ENCODE data around the gene RPL13. TPM values are rescaled to one million over a fixed set of nuclear protein-coding genes. Genes with fewer than 3 reads are reported as not detected.

The RPL13 gene
- total and polyA plus RNA-seq, 2 of the 13 experiments (the other 11 are each of a cell fraction or from before 2014, with no cell fraction given) = 2,988 to 4,411 TPM

DNA sequence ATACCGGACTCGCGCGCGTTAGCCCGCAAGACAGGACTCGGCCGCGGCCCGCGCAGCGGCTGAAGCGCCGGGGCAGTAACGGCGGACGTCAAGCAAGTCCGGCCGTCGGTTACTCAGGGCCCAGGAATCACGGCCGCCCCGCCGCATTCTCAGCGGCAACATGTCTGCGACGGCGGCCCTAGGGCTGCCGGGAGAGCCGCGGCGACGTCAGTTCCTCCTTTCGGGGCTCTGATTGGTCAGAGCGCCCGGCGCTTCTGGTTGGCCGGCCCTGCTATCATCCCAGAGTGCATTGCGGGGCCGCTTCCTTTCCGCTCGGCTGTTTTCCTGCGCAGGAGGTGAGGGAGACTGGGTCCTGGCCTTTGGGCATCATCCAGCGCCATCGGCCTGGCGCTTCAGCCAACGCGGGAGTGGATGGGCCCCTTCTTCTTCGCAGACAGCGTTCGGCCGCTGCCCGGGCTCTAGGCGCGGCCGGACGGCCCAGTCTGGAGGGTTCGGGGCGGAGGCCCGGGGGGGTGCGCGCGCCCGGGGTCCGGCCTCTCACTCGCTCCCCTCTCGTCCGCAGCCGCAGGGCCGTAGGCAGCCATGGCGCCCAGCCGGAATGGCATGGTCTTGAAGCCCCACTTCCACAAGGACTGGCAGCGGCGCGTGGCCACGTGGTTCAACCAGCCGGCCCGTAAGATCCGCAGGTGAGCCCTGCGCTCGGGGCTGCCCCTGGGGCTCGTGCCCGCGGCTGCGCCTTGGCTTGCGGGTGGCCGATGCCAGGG, at the start of gene RPL13 (continued):
- peak; percentile 64; the same call in 1 of the 2 replicates for TF ChIP-seq ZNF160 (CRISPR knock-in tag; IDR thresholded peaks at IDR 0.05)
- peak; percentile 4; the same call in 1 of the 2 replicates for TF ChIP-seq STAG1 (CRISPR knock-in tag; IDR thresholded peaks at IDR 0.05)
- no peak for TF ChIP-seq NPAS2 (CRISPR knock-in tag; IDR thresholded peaks at IDR 0.05; ENCODE audit: borderline replicate concordance)
- TF ChIP-seq ZNF451 (CRISPR knock-in tag; IDR thresholded peaks at IDR 0.05) = peak; percentile 95
- TF ChIP-seq ZFP36L1 (CRISPR knock-in tag; IDR thresholded peaks at IDR 0.05) = peak; percentile 71
- TF ChIP-seq ZNF615 (CRISPR knock-in tag; IDR thresholded peaks at IDR 0.05; ENCODE audit: borderline replicate concordance) = peak; percentile 93; the same call in 1 of the 2 replicates
- TF ChIP-seq KDM5A (IDR thresholded peaks at IDR 0.05; ENCODE audit: borderline replicate concordance, low read length) = no peak; the same call in none of the 2 replicates
- TF ChIP-seq CBX2 (IDR thresholded peaks at IDR 0.05; ENCODE audit: low read depth, low read length) = no peak
- no peak for TF ChIP-seq CBX2 (CRISPR knock-in tag; IDR thresholded peaks at IDR 0.05; ENCODE audit: low read depth)
- TF ChIP-seq MTERF4 (CRISPR knock-in tag; IDR thresholded peaks at IDR 0.05) = peak; percentile 83
- no peak for TF ChIP-seq RFX1 (IDR thresholded peaks at IDR 0.05)
- peak; percentile 33 for TF ChIP-seq KDM3A (CRISPR knock-in tag; IDR thresholded peaks at IDR 0.05; ENCODE audit: low read depth)
- peak; percentile 93 for TF ChIP-seq HOXA3 (CRISPR knock-in tag; IDR thresholded peaks at IDR 0.05)
- peak; percentile 54 for TF ChIP-seq TMF1 (CRISPR knock-in tag; IDR thresholded peaks at IDR 0.05; ENCODE audit: low read depth)
- peak; percentile 81 for TF ChIP-seq GFI1 (CRISPR knock-in tag; IDR thresholded peaks at IDR 0.05; ENCODE audit: borderline replicate concordance)
- TF ChIP-seq NFYC (CRISPR knock-in tag; IDR thresholded peaks at IDR 0.05) = peak; percentile 95
- TF ChIP-seq, protein P1, sequence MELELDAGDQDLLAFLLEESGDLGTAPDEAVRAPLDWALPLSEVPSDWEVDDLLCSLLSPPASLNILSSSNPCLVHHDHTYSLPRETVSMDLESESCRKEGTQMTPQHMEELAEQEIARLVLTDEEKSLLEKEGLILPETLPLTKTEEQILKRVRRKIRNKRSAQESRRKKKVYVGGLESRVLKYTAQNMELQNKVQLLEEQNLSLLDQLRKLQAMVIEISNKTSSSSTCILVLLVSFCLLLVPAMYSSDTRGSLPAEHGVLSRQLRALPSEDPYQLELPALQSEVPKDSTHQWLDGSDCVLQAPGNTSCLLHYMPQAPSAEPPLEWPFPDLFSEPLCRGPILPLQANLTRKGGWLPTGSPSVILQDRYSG (CRISPR knock-in tag; IDR thresholded peaks at IDR 0.05) = peak; percentile 92
- TF ChIP-seq ZFYVE20 (CRISPR knock-in tag; IDR thresholded peaks at IDR 0.05; ENCODE audit: borderline replicate concordance, low read depth) = peak; percentile 77; the same call in 1 of the 2 replicates
- TF ChIP-seq ATF3 (CRISPR knock-in tag; IDR thresholded peaks at IDR 0.05) = peak; percentile 18; the same call in 1 of the 2 replicates
- TF ChIP-seq NFYB (CRISPR knock-in tag; IDR thresholded peaks at IDR 0.05) = peak; percentile 94
- TF ChIP-seq, protein P2, sequence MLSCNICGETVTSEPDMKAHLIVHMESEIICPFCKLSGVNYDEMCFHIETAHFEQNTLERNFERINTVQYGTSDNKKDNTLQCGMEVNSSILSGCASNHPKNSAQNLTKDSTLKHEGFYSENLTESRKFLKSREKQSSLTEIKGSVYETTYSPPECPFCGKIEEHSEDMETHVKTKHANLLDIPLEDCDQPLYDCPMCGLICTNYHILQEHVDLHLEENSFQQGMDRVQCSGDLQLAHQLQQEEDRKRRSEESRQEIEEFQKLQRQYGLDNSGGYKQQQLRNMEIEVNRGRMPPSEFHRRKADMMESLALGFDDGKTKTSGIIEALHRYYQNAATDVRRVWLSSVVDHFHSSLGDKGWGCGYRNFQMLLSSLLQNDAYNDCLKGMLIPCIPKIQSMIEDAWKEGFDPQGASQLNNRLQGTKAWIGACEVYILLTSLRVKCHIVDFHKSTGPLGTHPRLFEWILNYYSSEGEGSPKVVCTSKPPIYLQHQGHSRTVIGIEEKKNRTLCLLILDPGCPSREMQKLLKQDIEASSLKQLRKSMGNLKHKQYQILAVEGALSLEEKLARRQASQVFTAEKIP (CRISPR knock-in tag; IDR thresholded peaks at IDR 0.05; ENCODE audit: borderline replicate concordance) = no peak
- TF ChIP-seq ZNF746 (CRISPR knock-in tag; IDR thresholded peaks at IDR 0.05) = peak; percentile 76
- no peak for TF ChIP-seq TRIM22 (IDR thresholded peaks at IDR 0.05)
- no peak for TF ChIP-seq PAWR (CRISPR knock-in tag; IDR thresholded peaks at IDR 0.05; ENCODE audit: borderline replicate concordance)
- TF ChIP-seq ZNF660 (CRISPR knock-in tag; IDR thresholded peaks at IDR 0.05; ENCODE audit: borderline replicate concordance, low read depth) = no peak
- peak; percentile 83; the same call in 1 of the 2 replicates for TF ChIP-seq ZNF557 (CRISPR knock-in tag; IDR thresholded peaks at IDR 0.05)
